HG03135 (cell line): ENCODE data around the gene AUTS2.

Experiments used
- ATAC-seq: cut with Tn5 transposase; IDR thresholded peaks from one replicate; pipeline ENCODE4 v1.9.1; 2021; ENCODE audit warnings: mild to moderate bottlenecking, moderate library complexity; ENCODE audit not compliant: unreplicated experiment

The AUTS2 gene

GRCh38 chr7:70676243-70676642 is 1078.0 kb downstream of the AUTS2 start:
- no peak for ATAC-seq

DNA sequence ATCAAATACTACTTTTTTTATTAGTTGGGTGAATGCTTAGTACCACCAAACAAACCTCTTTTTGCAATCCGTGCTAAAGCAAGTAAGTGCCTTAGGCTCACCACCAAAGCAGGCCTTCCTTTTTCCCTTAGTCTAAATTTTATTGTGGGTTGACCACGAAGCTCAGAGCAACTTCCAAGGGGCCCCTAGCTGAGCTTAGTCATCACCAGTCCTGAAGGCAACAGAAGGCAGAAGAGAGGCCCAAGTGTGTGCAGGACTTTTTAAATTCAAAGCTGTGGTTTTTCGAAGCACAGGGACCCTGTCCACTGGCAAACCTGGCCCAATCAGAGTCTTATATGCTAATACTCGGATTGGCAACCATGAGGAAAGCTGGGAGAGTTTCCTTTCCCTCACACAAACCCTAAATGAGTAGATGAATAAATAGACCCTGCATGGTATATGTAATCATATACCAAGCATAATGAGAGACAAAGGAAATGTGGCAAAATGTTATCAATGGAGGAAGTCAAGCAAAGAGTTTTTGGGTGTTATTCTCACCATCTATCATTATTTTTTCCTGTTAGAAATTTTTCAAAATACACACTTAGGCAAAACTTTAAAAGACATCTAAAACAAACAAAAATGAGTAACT is 1080.5 kb downstream of the AUTS2 start:
- no peak for ATAC-seq

DNA sequence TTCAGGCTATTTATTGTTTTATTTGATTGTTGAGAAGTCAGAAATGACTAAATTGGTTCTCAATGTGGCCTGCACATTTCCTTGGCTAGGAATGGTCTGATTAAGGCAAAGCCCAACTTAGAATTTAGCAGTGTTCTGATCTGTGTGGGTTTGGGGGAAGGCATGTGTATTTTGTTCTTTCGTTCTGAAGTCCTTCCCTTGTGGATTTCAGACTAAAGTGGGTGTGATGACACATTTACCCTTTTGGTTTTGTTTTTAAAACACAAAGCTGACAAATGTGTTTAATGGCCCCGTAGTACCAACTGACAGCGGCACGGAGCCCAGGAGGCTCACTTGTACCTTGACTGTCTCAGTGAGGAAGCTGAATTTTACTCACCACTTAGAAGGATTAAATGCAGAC is 1081.4 kb downstream of the AUTS2 start:
- no peak for ATAC-seq

- ATAC-seq = no peak
Measured at GRCh38 chr7:70680306-70680705, 1082.0 kb downstream of the AUTS2 start.

DNA sequence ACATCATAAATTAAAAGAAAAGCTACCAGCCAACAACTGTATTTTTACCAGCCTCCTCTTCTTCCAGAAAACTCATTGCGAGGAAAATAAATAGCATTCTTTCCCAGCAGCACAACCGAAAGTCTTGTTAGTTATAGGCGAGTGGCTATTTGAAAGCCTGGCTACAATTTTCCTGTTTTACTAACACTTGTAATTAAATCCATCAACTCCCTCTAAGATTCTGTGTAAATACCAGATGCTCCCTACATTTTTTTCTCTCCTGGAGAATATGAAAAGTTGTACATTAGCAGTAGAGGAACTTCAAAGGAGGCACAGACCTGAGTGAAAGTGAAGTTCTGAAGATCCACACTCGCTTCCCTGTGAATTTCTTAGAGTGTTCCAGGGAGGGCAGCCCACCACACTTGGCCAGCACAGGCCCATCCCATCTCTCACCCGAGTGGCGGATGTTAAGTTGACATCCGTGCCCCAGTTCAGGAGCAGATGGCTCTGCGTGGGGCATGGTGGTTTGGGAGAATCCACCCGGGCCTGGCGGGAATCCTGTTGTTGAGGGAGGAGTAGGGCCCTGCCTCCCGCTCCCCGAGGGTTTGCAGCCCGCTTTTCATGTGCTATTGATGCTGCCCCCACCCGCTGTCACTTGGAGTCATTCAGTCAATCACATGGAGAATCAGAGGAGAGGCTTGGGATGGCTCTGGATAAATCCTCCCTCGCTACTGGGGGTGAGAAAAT is 1082.6 kb downstream of the AUTS2 start:
- no peak for ATAC-seq

GRCh38 chr7:70681469-70682350 is 1083.4 kb downstream of the AUTS2 start:
- peak; percentile 80 for ATAC-seq

- ATAC-seq = no peak
Measured at GRCh38 chr7:70684173-70684572, 1085.9 kb downstream of the AUTS2 start.

GRCh38 chr7:70693321-70693685 is 1095.0 kb downstream of the AUTS2 start:
- ATAC-seq = no peak

DNA sequence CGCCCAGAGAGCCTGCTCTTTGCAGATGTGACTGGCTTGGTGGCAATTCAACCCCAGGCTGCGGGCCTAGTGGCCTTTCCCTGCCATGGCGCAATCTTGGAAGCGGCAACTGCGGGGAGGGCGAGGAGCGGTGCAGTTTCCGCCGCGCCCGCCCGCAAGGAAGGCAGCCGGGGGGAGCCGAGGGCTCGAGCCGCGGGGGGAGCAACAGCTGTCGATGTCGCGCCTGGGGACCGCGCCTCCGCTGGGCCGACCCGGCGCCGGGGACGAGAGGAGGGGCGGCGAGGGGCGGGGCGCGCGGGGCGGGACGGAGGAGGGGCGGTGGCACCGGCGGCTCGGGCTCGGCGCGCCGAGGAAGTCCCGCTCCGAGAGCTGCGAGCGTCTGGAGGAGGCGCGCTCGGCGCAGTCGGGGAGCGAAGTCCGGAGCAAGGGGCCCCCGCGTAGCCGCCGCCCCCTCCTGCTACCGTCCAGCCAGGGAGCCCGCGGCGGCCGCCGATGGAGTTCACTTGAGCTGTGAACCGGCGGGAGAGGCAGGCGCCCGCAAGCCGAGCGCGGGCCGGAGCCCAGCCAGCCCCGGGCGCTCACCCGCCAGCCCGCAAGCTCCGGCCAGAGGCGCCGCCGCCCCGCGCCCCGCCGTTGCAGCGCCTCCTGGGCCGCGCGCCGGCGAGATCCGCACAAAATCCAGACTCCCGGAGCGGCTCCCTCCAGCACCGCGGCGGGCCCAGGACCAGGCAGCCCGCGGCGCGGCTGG is 1095.6 kb downstream of the AUTS2 start:
- peak; percentile 48 for ATAC-seq

- peak; percentile 36 for ATAC-seq
Measured at GRCh38 chr7:70694434-70694970, 1096.2 kb downstream of the AUTS2 start.

DNA sequence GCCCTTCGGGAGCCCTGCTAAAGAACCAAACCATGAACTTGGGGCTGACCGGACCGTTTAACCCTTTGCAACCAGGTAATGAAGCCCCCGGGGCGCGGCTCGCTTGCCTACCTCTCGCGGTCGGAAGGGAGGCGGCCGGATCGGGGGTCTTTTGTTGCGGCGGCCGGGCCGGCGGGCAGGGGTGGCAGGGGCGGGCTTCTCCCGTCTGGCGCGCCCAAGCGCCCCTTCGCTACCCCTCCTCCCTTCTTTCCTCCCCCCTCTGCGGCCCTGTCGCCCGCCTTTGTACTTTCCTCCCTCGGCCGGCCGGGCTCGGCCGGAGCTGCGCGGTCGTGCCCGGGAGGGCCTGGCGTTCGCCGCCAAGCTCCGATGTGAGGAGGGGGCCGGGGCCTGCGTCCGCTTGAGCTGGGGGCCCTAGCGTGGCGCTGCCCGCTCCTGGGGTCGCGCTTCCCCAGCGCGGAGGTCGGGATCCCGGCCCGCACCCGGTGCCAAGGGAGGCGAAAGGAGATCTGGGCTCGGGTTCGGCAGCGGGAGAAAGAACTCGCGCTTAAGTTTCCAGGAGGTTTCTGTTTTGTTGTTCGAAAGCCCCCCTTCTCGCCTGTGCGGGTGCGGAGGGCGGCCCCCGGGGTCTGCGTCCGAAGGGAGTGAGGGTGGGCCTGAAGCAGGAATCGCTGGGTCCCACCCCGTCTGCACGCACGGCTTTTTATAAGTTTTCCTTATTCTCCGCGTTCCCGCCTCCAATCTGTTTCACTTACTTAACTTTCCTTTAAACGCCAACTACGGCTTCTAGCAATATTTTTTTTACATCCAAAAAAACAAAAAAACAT is 1096.9 kb downstream of the AUTS2 start:
- ATAC-seq = no peak

- ATAC-seq = no peak
Measured at GRCh38 chr7:70695795-70696083, 1097.5 kb downstream of the AUTS2 start.

DNA sequence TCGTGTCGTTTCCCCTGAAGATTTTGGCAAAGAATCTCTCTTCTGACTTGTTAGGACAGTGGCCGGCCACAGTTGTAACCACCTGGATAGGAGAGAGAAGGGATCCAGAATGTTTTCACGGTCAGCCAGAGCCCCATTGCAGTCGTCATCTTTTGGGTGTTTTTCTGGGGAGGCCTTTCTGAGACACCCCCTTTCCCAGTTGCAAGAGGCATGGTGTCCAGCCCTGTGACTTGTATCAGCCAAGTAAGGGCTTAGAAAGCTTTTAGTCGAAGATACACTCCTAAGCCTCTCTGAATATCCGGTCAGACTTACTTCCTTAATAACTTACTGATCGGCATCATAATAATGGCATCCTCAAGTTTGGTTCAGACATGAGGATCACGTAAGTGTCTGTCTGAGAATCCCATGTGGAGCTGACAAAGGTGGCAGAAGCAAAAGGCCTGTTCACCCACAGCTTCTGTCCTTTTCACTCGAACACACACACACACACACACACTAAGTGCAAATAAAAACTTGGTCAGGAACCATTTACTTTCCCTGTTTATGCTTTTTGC is 1098.0 kb downstream of the AUTS2 start:
- no peak for ATAC-seq

- no peak for ATAC-seq
Measured at GRCh38 chr7:70698219-70698832, 1100.1 kb downstream of the AUTS2 start.

DNA sequence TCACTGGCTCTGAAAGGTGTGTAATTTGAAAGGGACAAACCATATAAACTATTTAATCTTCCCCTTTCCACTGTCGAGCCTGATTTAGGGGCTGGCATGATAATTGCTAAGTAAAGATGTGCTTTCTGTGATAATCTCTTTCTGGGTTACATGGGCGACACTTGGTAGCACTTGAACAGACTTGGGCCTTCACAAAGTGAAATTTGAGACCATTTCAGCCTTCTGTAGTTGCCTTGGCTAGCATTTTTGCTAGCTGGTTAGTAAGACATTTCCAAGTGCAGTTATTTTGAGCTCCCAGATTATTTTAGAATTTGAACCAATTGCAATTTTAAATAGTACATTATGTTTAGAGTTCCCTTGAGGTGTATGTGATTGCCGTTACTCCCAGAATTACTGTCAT is 1101.0 kb downstream of the AUTS2 start:
- no peak for ATAC-seq

GRCh38 chr7:70700055-70700940 is 1102.0 kb downstream of the AUTS2 start:
- ATAC-seq = no peak

GRCh38 chr7:70700941-70701425 is 1102.7 kb downstream of the AUTS2 start:
- no peak for ATAC-seq

DNA sequence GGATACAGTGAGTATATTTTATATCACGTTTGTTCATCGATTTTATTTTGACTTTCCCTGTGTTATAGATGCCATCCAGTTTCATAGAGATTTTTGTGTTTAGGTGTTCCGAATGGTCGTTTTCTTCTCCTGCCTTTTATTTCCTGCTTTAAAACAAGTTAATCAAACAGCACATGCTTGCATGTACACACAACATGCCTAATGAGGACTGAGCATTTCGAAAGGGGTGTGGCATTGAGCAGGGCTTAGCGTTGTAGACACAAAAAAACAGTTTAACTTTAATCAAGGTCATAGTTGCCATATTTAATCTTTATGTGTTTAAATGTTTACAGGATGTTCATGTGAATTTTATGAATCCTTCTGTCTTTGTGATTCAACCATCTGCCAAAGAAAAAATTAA is 1103.2 kb downstream of the AUTS2 start:
- no peak for ATAC-seq
